K562 (cell line): ENCODE measurements around the gene RAD54L. TPM values are rescaled to one million over a fixed set of nuclear protein-coding genes. Genes with fewer than 3 reads are reported as not detected.

Source experiments
- ATAC-seq: fragments of 200-7000 bp; cut with Tn5 transposase; 3 replicates; pipeline ENCODE4 v1.9.1; 2020; ENCODE audit warnings: moderate library complexity
- BruUV-seq: library from RNA; stranded (reverse); fragments of 400-500 nt; replicated peaks from 2 replicates; lab custom pipeline; 2021; lab: Mats Ljungman, UMichigan
- CTCF ChIA-PET: fragments of 300-600 bp; formaldehyde crosslinking; extraction: SDS; loops from one replicate; lab custom pipeline; 2021; ENCODE audit warnings: low intra/inter-chr PET ratio; lab: Yijun Ruan, JAX
- POLR2A ChIA-PET: fragments of 300-600, 350-650 bp; sonication (Branson Sonifier 250); formaldehyde crosslinking; extraction: SDS; loops from one replicate; lab custom pipeline; 2021; ENCODE audit warnings: antibody characterized with exemption, inconsistent platforms; lab: Yijun Ruan, JAX
- DNase-seq, 4 experiments: peaks; one replicate each; pipeline versions ENCODE4 v3.0.0 to v3.0.0-alpha.2; 2011 to 2018; ENCODE audit warnings: low spot score in 3 of 4, mixed read lengths in 3 of 4; ENCODE audit errors: extremely low read depth in 1 of 4
- FAIRE-seq: peaks from 2 replicates; lab custom pipeline; 2011; peaks lifted over from hg19 to GRCh38; lab: Jason Lieb, UNC
- H2AFZ ChIP-seq: 2 replicates; pipeline ENCODE4 v1.6.0; 2011; ENCODE audit warnings: low read depth, low read length, control low read depth, inconsistent platforms
- H3K27ac ChIP-seq: fragments of 200-600 bp; 3 replicates; pipeline ENCODE4 v1.8.0; 2011; ENCODE audit warnings: low read depth, mild to moderate bottlenecking, control low read depth, inconsistent platforms, low read length, moderate library complexity, mixed read lengths; ENCODE audit errors: extremely low read depth
- H3K27me3 ChIP-seq, 2 experiments: fragments of 300-600 bp in 1 of 2; 2 replicates in 1 of 2; 3 replicates in 1 of 2; pipeline versions ENCODE4 v1.6.0 to v1.8.0; 2011; ENCODE audit warnings: inconsistent platforms in 2 of 2, low read length in 2 of 2, mild to moderate bottlenecking in 1 of 2, mixed read lengths in 1 of 2, moderate library complexity in 1 of 2; ENCODE audit not compliant: control insufficient read depth in 2 of 2, insufficient read depth in 2 of 2
- H3K36me3 ChIP-seq: fragments of 300-600 bp; 3 replicates; pipeline ENCODE4 v1.8.0; 2011; ENCODE audit warnings: mild to moderate bottlenecking, low read length, inconsistent platforms; ENCODE audit not compliant: control insufficient read depth, insufficient read depth
- H3K4me1 ChIP-seq, 2 experiments: fragments of 200-600 bp in 1 of 2; replicated peaks in 1 of 2; 2 replicates in 1 of 2; 3 replicates in 1 of 2; pipeline versions ENCODE4 v1.5.1 to v1.8.0; 2011; ENCODE audit warnings: inconsistent platforms in 2 of 2, low read length in 2 of 2, mild to moderate bottlenecking in 1 of 2, mixed read lengths in 1 of 2, moderate library complexity in 1 of 2; ENCODE audit not compliant: control insufficient read depth in 2 of 2, insufficient read depth in 2 of 2
- H3K4me2 ChIP-seq: 2 replicates; pipeline ENCODE4 v1.6.1; 2011; ENCODE audit warnings: low read length, control low read depth, inconsistent platforms, mixed read lengths; ENCODE audit not compliant: insufficient read depth
- H3K4me3 ChIP-seq: fragments of 200-600 bp; sonication (generic), shearing (Covaris generic); 2 replicates; pipeline ENCODE4 v1.5.1; 2016; ENCODE audit warnings: control low read depth, inconsistent platforms
- H3K79me2 ChIP-seq: fragments of 200-600 bp; 3 replicates; pipeline ENCODE4 v1.8.0; 2011; ENCODE audit warnings: low read length, inconsistent platforms; ENCODE audit not compliant: control insufficient read depth, insufficient read depth
- H3K9ac ChIP-seq, 2 experiments: 2 replicates each; pipeline versions ENCODE4 v1.6.0 to v1.6.1; 2011; ENCODE audit warnings: low read depth in 2 of 2, low read length in 2 of 2, control low read depth in 1 of 2, inconsistent platforms in 1 of 2, mild to moderate bottlenecking in 1 of 2, mixed read lengths in 1 of 2; ENCODE audit not compliant: insufficient read depth in 1 of 2
- H3K9me1 ChIP-seq: one replicate; pipeline ENCODE4 v1.6.0; 2011; ENCODE audit warnings: inconsistent platforms, mild to moderate bottlenecking, low read length, moderate library complexity; ENCODE audit not compliant: control insufficient read depth, insufficient read depth
- H3K9me3 ChIP-seq: replicated peaks from 2 replicates; pipeline ENCODE4 v1.5.1; 2011; ENCODE audit warnings: low read depth, low read length, inconsistent platforms; ENCODE audit not compliant: control insufficient read depth, insufficient read depth
- H4K20me1 ChIP-seq: replicated peaks from 2 replicates; pipeline ENCODE4 v1.6.1; 2011; ENCODE audit warnings: low read length, inconsistent platforms, mixed read lengths; ENCODE audit not compliant: control insufficient read depth, insufficient read depth
- BACH1 ChIP-seq: fragments of 200-800 bp; sonication (Bioruptor generic); IDR thresholded peaks from 2 replicates; pipeline ENCODE4 v1.6.1; 2016; ENCODE audit warnings: missing genetic modification characterization, missing compliant biosample characterization
- MLLT1 ChIP-seq, 2 experiments: fragments of 450-650 bp; IDR thresholded peaks; 2 replicates each; pipeline ENCODE4 v1.6.1; 2016
- SIX5 ChIP-seq, 2 experiments: IDR thresholded peaks; 2 replicates each; pipeline ENCODE4 v1.6.1; 2011; ENCODE audit warnings: low read length in 2 of 2, borderline replicate concordance in 1 of 2, low read depth in 1 of 2, mild to moderate bottlenecking in 1 of 2, moderate library complexity in 1 of 2; ENCODE audit not compliant: insufficient read depth in 1 of 2
- ZBTB40 ChIP-seq, 2 experiments: fragments of 450-650 bp in 1 of 2; sonication (generic) in 1 of 2; formaldehyde crosslinking in 1 of 2; IDR thresholded peaks; 2 replicates each; pipeline versions ENCODE4 v1.7.1 to v1.9.0; 2016 to 2022; ENCODE audit warnings: inconsistent platforms in 1 of 2, mild to moderate bottlenecking in 1 of 2, missing genetic modification reagents in 1 of 2
- WGBS: fragments of 100-300 bp; shearing (Covaris generic); methylation state at CpG from one replicate; pipeline ENCODE4 v1.1.6; 2016; ENCODE audit warnings: low coverage, mixed read lengths; ENCODE audit not compliant: insufficient coverage; ENCODE audit errors: missing lambda C conversion rate; 5-methylcytosine and 5-hydroxymethylcytosine counted together
- in situ Hi-C: fragments of 300-500 bp; cut with MboI; formaldehyde crosslinking; loops from 4 replicates; pipeline ENCODE4 v1.15.0; 2018; ENCODE audit warnings: inconsistent platforms, mixed read lengths
- intact Hi-C: fragments of 100-400 bp; cut with micrococcal nuclease; formaldehyde crosslinking; loops from 2 replicates; pipeline ENCODE4 v1.14.2; 2022
- polyA plus RNA-seq, 8 experiments: library from polyadenylated mRNA; depleted of rRNA in 4 of 8; stranded (reverse) in 5 of 8; unstranded in 3 of 8; fragments of >200 nt; fragmentation: Nextera tagmentation in 2 of 8; fragmentation: Illumina TruSeq in 1 of 8; extraction: Ambion mirVana in 2 of 8; extraction: Trizol in 1 of 8; gene quantifications; 2 replicates each; pipeline versions ENCODE4 v1.2.1 to v1.2.3, GENCODE V29; 2011 to 2014; ENCODE audit warnings: inconsistent platforms in 1 of 8, missing spikeins in 1 of 8
- total RNA-seq, 7 experiments: library from RNA; depleted of rRNA in 6 of 7; stranded (reverse); fragments of >200 nt in 6 of 7; fragmentation: Illumina TruSeq in 2 of 7; extraction: Trizol in 2 of 7; gene quantifications; 2 replicates each; pipeline versions ENCODE4 v1.2.1 to v1.2.3, GENCODE V29; 2011 to 2021; ENCODE audit warnings: low replicate concordance in 1 of 7

The RAD54L gene
- total and polyA plus RNA-seq, 9 of the 15 experiments (the other 6 are each of a cell fraction or from before 2014, with no cell fraction given) = 17.9 to 92.3 (median 37.5) TPM

- TF ChIP-seq SIX5 (IDR thresholded peaks at IDR 0.05; ENCODE audit: borderline replicate concordance in 1 of 2, insufficient read depth in 1 of 2, low read depth in 1 of 2, low read length in 2 of 2) (no peak), BACH1 (no peak)
- TF ChIP-seq, all 486 proteins: peak for 24
Observed at GRCh38 chr1:46303872-46304326, 56.3 kb downstream of the RAD54L start (continued).

GRCh38 chr1:46306159-46306530 is 58.6 kb downstream of the RAD54L start:
- no peak for ATAC-seq
- peak overlapping the region; percentile 65 for H3K27ac ChIP-seq
- intact Hi-C loops = no loop called here
- peaks cover 97% of the 10 kb centered on the region for H3K79me2 ChIP-seq
- no peaks in the 10 kb centered on the region for H3K9me1 ChIP-seq
- 3% methylated on average over 8 of the region's 8 CpGs for WGBS
- H4K20me1 ChIP-seq = peaks cover 41% of the 10 kb centered on the region
- no peak for DNase-seq
- no peaks in the 10 kb centered on the region for H3K9me3 ChIP-seq
- no peak overlapping the region for H2AFZ ChIP-seq
- H3K27me3 ChIP-seq = no peaks in the 10 kb centered on the region
- BruUV-seq = no TSS peak
- no peak for FAIRE-seq
- peak overlapping the region; percentile 47 for H3K4me3 ChIP-seq
- H3K4me1 ChIP-seq = peaks cover 18 to 36% of the 10 kb centered on the region in 2 experiments; a peak in 4 of 5 replicates
- in situ Hi-C loops = no loop called here
- peak overlapping the region; percentile 82 for H3K4me2 ChIP-seq
- peaks cover 61% of the 10 kb centered on the region for H3K36me3 ChIP-seq
- CTCF ChIA-PET = interaction anchor here (0.6 to 0.8 kb wide), 2 partner anchors 139 to 287 kb away, joined by 3 to 5 read pairs; no protein-coding TSS in a partner anchor
- peak overlapping the region; percentile 66 to 100 for H3K9ac ChIP-seq
- POLR2A ChIA-PET = interaction anchor here (0.5 to 3.5 kb wide), 7 partner anchors 9 to 1530 kb away, joined by 3 to 33 read pairs (median 3); no protein-coding TSS in a partner anchor
- TF ChIP-seq MLLT1 (IDR thresholded peaks at IDR 0.05) (0 out of 4 replicates have a peak, but pooled peaks of 1 of the 2 experiments have one; percentile 52), ZBTB40 (IDR thresholded peaks at IDR 0.05) (peak; percentile 38; the same call in 1 of the 2 replicates), ZBTB40 (CRISPR knock-in tag; IDR thresholded peaks at IDR 0.05) (no peak)
